Central memory CD8-positive, alpha-beta T cell (primary cell): Measurements from ENCODE around the gene ZNF287.

ENCODE experiments used
- ATAC-seq: fragments of 150-1000 bp; cut with Tn5 transposase; replicated peaks from 2 replicates; pipeline ENCODE4 v1.10.0; 2022; ENCODE audit warnings: mild to moderate bottlenecking, moderate FRiP score, moderate number of reproducible peaks; ENCODE audit not compliant: poor library complexity, severe bottlenecking; ENCODE audit errors: extremely low read depth
- DNase-seq, 2 donors: peaks; one replicate each; pipeline ENCODE4 v3.0.0; 2021; ENCODE audit warnings: low spot score in 2 of 2
- H3K27ac Mint-ChIP-seq: one replicate; pipeline ENCODE4 v1.8.0; 2022; ENCODE audit warnings: low read depth, mild to moderate bottlenecking, moderate library complexity, mixed read lengths
- H3K27me3 Mint-ChIP-seq: one replicate; pipeline ENCODE4 v1.8.0; 2022; ENCODE audit warnings: mixed read lengths
- H3K36me3 Mint-ChIP-seq: one replicate; pipeline ENCODE4 v1.8.0; 2022; ENCODE audit warnings: mild to moderate bottlenecking, moderate library complexity, mixed read lengths; ENCODE audit not compliant: insufficient read depth
- H3K4me1 Mint-ChIP-seq: one replicate; pipeline ENCODE4 v1.8.0; 2022; ENCODE audit warnings: mixed read lengths
- H3K4me3 Mint-ChIP-seq: one replicate; pipeline ENCODE4 v1.8.0; 2022; ENCODE audit warnings: mild to moderate bottlenecking, moderate library complexity, mixed read lengths
- H3K9me3 Mint-ChIP-seq: one replicate; pipeline ENCODE4 v1.8.0; 2022; ENCODE audit warnings: mixed read lengths

ZNF287 gene

GRCh38 chr17:16511593-16511992 lies 57.4 kb downstream of the ZNF287 start:
- ATAC-seq (no peak), DNase-seq (no peak)
- Mint-ChIP-seq H3K27me3 (peaks cover 24% of the 10 kb centered on the region), H3K36me3 (peaks cover 2% of the 10 kb centered on the region), H3K9me3 (no peaks in the 10 kb centered on the region), H3K4me1 (no peaks in the 10 kb centered on the region), H3K27ac (no peak overlapping the region), H3K4me3 (no peak overlapping the region)

DNA sequence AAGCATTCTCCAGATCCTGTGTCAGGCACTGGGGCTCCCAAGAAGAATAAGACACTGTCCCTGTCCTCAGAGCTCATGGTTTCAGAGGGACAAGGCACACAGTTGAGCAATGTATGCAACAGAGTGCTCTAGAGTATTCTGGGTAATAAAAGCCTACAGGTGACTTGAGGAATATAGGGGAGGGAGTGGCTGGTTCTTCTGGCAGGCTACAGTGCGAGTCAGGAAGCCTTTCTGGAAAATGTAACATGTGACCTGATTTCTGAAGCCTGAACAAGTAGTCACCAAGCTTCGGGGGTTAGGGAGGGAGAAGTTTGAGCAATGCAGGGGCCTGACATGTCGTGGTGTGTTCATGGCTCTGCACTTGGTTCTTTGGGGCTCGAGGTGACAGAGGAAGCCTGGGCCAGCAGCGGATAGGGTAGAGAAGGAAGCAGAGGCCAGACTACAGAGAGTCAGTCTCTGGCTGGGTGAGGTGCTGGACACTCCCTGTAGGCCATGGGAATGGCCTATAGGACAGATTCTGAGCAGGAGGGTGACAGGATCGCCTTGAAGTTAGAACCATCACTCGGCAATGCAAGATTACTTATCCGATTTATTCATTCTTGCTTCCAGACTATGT lies 61.0 kb downstream of the ZNF287 start:
- DNase-seq (no peak), ATAC-seq (no peak)
- H3K9me3 Mint-ChIP-seq: no peaks in the 10 kb centered on the region
- no peaks in the 10 kb centered on the region for H3K4me1 Mint-ChIP-seq
- H3K4me3 Mint-ChIP-seq: no peak overlapping the region
- H3K27me3 Mint-ChIP-seq: no peaks in the 10 kb centered on the region
- H3K27ac Mint-ChIP-seq: no peak overlapping the region
- H3K36me3 Mint-ChIP-seq: no peaks in the 10 kb centered on the region

GRCh38 chr17:16506188-16506587 lies 62.8 kb downstream of the ZNF287 start:
- H3K9me3 Mint-ChIP-seq: no peaks in the 10 kb centered on the region
- H3K27ac Mint-ChIP-seq: no peak overlapping the region
- H3K27me3 Mint-ChIP-seq: no peaks in the 10 kb centered on the region
- ATAC-seq: no peak
- H3K4me3 Mint-ChIP-seq: no peak overlapping the region
- DNase-seq: no peak
- no peaks in the 10 kb centered on the region for H3K36me3 Mint-ChIP-seq
- H3K4me1 Mint-ChIP-seq: no peaks in the 10 kb centered on the region

DNA sequence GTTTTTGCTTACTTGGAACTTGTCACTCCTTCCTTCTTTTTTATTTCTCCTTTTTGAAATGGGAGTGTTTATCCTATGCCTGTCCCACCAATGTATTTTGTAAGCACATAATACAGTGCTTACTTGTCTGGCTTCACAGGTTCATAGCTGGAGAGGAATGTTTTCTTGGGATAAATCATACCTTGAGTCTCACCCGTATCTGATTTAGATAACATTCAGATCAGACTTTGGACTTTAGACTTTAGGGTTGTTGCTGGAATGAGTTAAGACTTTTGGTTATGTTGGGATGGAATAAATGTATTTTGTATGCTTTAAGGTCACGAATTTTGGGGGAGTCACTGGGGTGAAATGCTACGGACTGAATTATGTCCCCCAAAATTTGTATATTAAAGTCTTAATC lies 64.0 kb downstream of the ZNF287 start:
- Mint-ChIP-seq H3K27me3 (no peaks in the 10 kb centered on the region), H3K27ac (no peak overlapping the region), H3K4me3 (no peak overlapping the region), H3K4me1 (no peaks in the 10 kb centered on the region), H3K36me3 (no peaks in the 10 kb centered on the region), H3K9me3 (no peaks in the 10 kb centered on the region)
- ATAC-seq (no peak), DNase-seq (no peak)
